Measurements from ENCODE around the gene KRT71.

Gene KRT71

DNA sequence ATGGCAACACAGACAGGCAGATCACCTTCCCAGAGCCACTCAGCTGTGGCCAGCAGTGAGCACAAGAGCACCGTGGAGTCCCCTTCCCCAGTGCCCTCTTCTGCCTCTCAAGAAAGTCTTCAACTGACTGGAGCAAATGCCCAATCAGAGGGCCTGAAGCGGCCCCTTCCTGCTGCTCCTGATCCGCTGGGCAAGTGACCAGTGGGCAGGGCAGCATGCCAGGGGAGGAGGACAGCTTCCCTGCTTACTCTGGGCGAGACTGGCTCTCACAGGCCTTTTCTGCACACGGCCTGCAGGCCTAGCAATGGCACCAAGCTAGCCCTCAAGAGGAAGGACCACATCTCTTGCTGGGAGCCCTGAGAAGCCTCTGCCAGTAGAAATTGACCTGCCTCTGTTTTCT, 890 bp downstream of the KRT71 start:
- Histone ChIP-seq H3K4me1 (ENCODE audit: control insufficient read depth, insufficient read depth, low read length) (no peaks in the 10 kb centered on the region), H3K27me3 (ENCODE audit: control insufficient read depth, insufficient read depth, low read length) (peaks cover 75% of the 10 kb centered on the region), H3K36me3 (ENCODE audit: insufficient read depth, low read length) (no peaks in the 10 kb centered on the region), H3K4me2 (ENCODE audit: low read length) (no peak overlapping the region), H3K9ac (ENCODE audit: low read depth, low read length) (no peak overlapping the region), H3K9me3 (replicated peaks; ENCODE audit: low read length) (no peaks in the 10 kb centered on the region), H3K4me3 (ENCODE audit: low read length) (no peak overlapping the region)

- no peaks in the 10 kb centered on the region for H3K4me1 ChIP-seq (ENCODE audit: control insufficient read depth, insufficient read depth, low read length)
- H3K9ac ChIP-seq (ENCODE audit: low read depth, low read length), result no peak overlapping the region
- no peak overlapping the region for H3K4me2 ChIP-seq (ENCODE audit: low read length)
- H3K36me3 ChIP-seq (ENCODE audit: insufficient read depth, low read length), result no peaks in the 10 kb centered on the region
- peaks cover 78% of the 10 kb centered on the region for H3K27me3 ChIP-seq (ENCODE audit: control insufficient read depth, insufficient read depth, low read length)
- H3K9me3 ChIP-seq (replicated peaks; ENCODE audit: low read length), result no peaks in the 10 kb centered on the region
- no peak overlapping the region for H3K4me3 ChIP-seq (ENCODE audit: low read length)
These were observed 1.6 kb downstream of the KRT71 start for GRCh38 chr12:52551216-52551865.

DNA sequence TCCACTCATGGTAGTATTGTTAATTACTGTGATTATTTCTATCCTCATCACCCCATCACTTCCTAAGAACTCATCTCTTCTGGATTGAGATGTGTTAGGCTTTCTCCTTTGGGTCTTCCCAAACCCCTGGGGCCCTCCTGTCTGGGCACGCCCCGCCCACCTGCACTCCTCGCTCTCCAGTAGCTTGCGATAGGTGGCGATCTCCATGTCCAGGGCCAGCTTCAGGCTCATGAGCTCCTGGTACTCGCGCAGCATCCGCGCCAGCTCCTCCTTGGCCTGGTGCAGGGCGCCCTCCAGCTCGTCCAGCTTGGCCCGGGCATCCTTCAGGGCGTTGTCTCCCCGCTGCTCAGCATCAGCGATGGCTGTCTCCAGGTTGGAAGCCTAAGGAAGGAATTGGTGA, 6.8 kb downstream of the KRT71 start:
- H3K4me1 ChIP-seq (ENCODE audit: control insufficient read depth, insufficient read depth, low read length), result no peaks in the 10 kb centered on the region
- H3K27me3 ChIP-seq (ENCODE audit: control insufficient read depth, insufficient read depth, low read length), result peaks cover 77% of the 10 kb centered on the region
- H3K9ac ChIP-seq (ENCODE audit: low read depth, low read length), result no peak overlapping the region
- H3K4me3 ChIP-seq (ENCODE audit: low read length), result no peak overlapping the region
- no peaks in the 10 kb centered on the region for H3K36me3 ChIP-seq (ENCODE audit: insufficient read depth, low read length)
- no peaks in the 10 kb centered on the region for H3K9me3 ChIP-seq (replicated peaks; ENCODE audit: low read length)
- H3K4me2 ChIP-seq (ENCODE audit: low read length), result no peak overlapping the region

GRCh38 chr12:52543985-52544883, 8.7 kb downstream of the KRT71 start:
- H3K9me3 ChIP-seq (replicated peaks; ENCODE audit: low read length), result no peaks in the 10 kb centered on the region
- H3K4me3 ChIP-seq (ENCODE audit: low read length), result no peak overlapping the region
- no peaks in the 10 kb centered on the region for H3K36me3 ChIP-seq (ENCODE audit: insufficient read depth, low read length)
- peaks cover 70% of the 10 kb centered on the region for H3K27me3 ChIP-seq (ENCODE audit: control insufficient read depth, insufficient read depth, low read length)
- H3K9ac ChIP-seq (ENCODE audit: low read depth, low read length), result no peak overlapping the region
- no peaks in the 10 kb centered on the region for H3K4me1 ChIP-seq (ENCODE audit: control insufficient read depth, insufficient read depth, low read length)
- H3K4me2 ChIP-seq (ENCODE audit: low read length), result no peak overlapping the region

DNA sequence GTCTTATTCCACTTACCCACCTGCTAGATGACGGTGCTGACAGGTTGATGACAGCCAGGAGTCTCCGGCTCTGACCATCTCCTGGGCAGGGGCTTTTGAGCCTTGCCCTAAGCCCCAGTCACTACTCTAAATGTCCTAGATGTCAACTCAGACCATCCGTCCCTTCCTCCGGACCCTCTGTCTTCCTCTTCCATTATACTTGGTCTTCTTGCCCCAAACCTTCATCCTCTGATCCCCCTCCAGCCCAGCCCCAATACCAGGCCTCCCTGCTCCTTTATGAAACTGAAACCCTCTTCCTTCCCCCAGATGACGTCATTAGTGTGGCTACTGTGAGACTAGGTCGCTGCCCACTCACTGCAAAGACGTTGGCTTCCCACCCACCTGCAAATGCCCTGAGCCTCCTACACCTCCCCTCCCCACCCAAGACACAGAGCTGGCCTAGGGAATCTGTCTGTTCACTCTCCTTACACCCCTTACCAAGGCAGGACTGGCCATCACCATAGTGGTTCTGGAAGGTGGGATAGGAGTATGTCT, 10.1 kb downstream of the KRT71 start:
- Histone ChIP-seq H3K4me3 (ENCODE audit: low read length) (no peak overlapping the region), H3K4me1 (ENCODE audit: control insufficient read depth, insufficient read depth, low read length) (no peaks in the 10 kb centered on the region), H3K27me3 (ENCODE audit: control insufficient read depth, insufficient read depth, low read length) (peaks cover 59% of the 10 kb centered on the region), H3K9ac (ENCODE audit: low read depth, low read length) (no peak overlapping the region), H3K36me3 (ENCODE audit: insufficient read depth, low read length) (no peaks in the 10 kb centered on the region), H3K4me2 (ENCODE audit: low read length) (no peak overlapping the region), H3K9me3 (replicated peaks; ENCODE audit: low read length) (no peaks in the 10 kb centered on the region)

DNA sequence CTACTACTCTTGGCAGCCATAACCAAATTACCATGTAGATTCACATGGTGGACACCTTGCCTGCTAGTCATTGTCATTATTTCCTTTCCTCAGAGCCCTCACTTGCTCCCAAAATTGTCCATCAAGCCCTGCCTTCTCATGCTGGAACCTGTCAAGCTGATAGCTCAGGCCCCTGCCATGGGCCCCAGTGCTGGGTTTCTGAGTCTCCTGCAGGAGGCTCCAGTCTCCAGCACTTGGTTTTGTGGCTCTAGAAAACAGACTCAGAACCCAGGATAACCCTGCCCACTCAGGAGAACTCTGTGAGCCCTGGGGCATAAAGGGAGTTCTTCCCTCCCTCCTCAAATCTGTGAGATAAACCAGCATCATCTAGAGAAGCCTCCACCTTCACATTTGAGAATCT, 10.8 kb downstream of the KRT71 start:
- no peaks in the 10 kb centered on the region for H3K36me3 ChIP-seq (ENCODE audit: insufficient read depth, low read length)
- no peaks in the 10 kb centered on the region for H3K9me3 ChIP-seq (replicated peaks; ENCODE audit: low read length)
- H3K27me3 ChIP-seq (ENCODE audit: control insufficient read depth, insufficient read depth, low read length), result peaks cover 55% of the 10 kb centered on the region
- no peak overlapping the region for H3K4me2 ChIP-seq (ENCODE audit: low read length)
- H3K4me3 ChIP-seq (ENCODE audit: low read length), result no peak overlapping the region
- no peak overlapping the region for H3K9ac ChIP-seq (ENCODE audit: low read depth, low read length)
- no peaks in the 10 kb centered on the region for H3K4me1 ChIP-seq (ENCODE audit: control insufficient read depth, insufficient read depth, low read length)

GRCh38 chr12:52541709-52542108, 11.2 kb downstream of the KRT71 start:
- Histone ChIP-seq H3K27me3 (ENCODE audit: control insufficient read depth, insufficient read depth, low read length) (peaks cover 55% of the 10 kb centered on the region), H3K9ac (ENCODE audit: low read depth, low read length) (no peak overlapping the region), H3K36me3 (ENCODE audit: insufficient read depth, low read length) (no peaks in the 10 kb centered on the region)

GRCh38 chr12:52540531-52540930, 12.4 kb downstream of the KRT71 start:
- no peak overlapping the region for H3K9ac ChIP-seq (ENCODE audit: low read depth, low read length)
- no peaks in the 10 kb centered on the region for H3K4me1 ChIP-seq (ENCODE audit: control insufficient read depth, insufficient read depth, low read length)
- peaks cover 46% of the 10 kb centered on the region for H3K27me3 ChIP-seq (ENCODE audit: control insufficient read depth, insufficient read depth, low read length)
- H3K9me3 ChIP-seq (replicated peaks; ENCODE audit: low read length), result no peaks in the 10 kb centered on the region
- H3K36me3 ChIP-seq (ENCODE audit: insufficient read depth, low read length), result no peaks in the 10 kb centered on the region
- H3K4me2 ChIP-seq (ENCODE audit: low read length), result no peak overlapping the region
- no peak overlapping the region for H3K4me3 ChIP-seq (ENCODE audit: low read length)

More at GRCh38 chr12:52541709-52542108, 11.2 kb downstream of the KRT71 start:
- Histone ChIP-seq H3K4me1 (ENCODE audit: control insufficient read depth, insufficient read depth, low read length) (no peaks in the 10 kb centered on the region), H3K9me3 (replicated peaks; ENCODE audit: low read length) (no peaks in the 10 kb centered on the region), H3K4me3 (ENCODE audit: low read length) (no peak overlapping the region), H3K4me2 (ENCODE audit: low read length) (no peak overlapping the region)

- Histone ChIP-seq H3K4me1 (ENCODE audit: control insufficient read depth, insufficient read depth, low read length) (no peaks in the 10 kb centered on the region), H3K36me3 (ENCODE audit: insufficient read depth, low read length) (no peaks in the 10 kb centered on the region), H3K9ac (ENCODE audit: low read depth, low read length) (no peak overlapping the region), H3K27me3 (ENCODE audit: control insufficient read depth, insufficient read depth, low read length) (peaks cover 43% of the 10 kb centered on the region), H3K4me3 (ENCODE audit: low read length) (no peak overlapping the region), H3K9me3 (replicated peaks; ENCODE audit: low read length) (no peaks in the 10 kb centered on the region), H3K4me2 (ENCODE audit: low read length) (no peak overlapping the region)
These were observed 13.1 kb downstream of the KRT71 start for GRCh38 chr12:52539821-52540173.

DNA sequence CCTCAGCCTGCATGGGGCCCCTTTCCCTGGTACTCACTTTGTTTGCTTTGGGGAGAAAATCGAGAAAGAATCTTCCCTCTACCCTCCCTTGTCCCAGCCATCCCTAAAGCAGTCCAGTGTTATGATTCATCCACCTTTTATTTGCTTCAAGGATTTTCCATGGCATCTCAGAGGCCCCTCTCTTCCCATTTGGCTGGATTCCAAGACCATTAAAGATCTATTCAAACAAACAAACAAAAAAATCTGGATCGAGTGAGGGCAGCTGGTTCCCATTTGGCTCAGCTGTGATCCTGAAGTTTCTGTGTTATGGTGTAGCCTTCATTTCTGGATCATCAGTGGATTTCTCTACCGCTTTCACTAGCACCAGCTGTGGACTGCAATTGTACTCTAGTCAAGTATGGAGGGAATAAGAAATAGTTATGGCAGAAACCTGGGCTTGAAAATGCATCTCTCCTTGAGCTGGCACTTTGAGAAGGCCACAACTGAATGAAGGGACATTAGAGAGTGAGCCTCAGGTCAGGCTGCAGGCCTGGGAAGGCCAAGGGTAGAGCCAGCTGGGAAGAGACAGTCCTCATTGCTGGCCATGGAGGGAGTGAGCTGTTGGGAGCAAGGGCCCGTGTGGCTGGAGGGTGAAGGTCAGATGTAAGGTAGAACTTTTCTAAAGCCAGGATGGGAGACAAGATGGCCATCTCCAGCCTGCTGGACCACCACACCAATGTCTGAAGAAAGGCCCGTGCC, 13.7 kb downstream of the KRT71 start:
- no peaks in the 10 kb centered on the region for H3K4me1 ChIP-seq (ENCODE audit: control insufficient read depth, insufficient read depth, low read length)
- peaks cover 40% of the 10 kb centered on the region for H3K27me3 ChIP-seq (ENCODE audit: control insufficient read depth, insufficient read depth, low read length)
- no peak overlapping the region for H3K9ac ChIP-seq (ENCODE audit: low read depth, low read length)
- no peaks in the 10 kb centered on the region for H3K9me3 ChIP-seq (replicated peaks; ENCODE audit: low read length)
- H3K4me3 ChIP-seq (ENCODE audit: low read length), result no peak overlapping the region
- H3K36me3 ChIP-seq (ENCODE audit: insufficient read depth, low read length), result no peaks in the 10 kb centered on the region
- no peak overlapping the region for H3K4me2 ChIP-seq (ENCODE audit: low read length)

- Histone ChIP-seq H3K9me3 (replicated peaks; ENCODE audit: low read length) (no peaks in the 10 kb centered on the region), H3K4me2 (ENCODE audit: low read length) (no peak overlapping the region), H3K36me3 (ENCODE audit: insufficient read depth, low read length) (no peaks in the 10 kb centered on the region), H3K27me3 (ENCODE audit: control insufficient read depth, insufficient read depth, low read length) (peaks cover 33% of the 10 kb centered on the region), H3K4me1 (ENCODE audit: control insufficient read depth, insufficient read depth, low read length) (no peaks in the 10 kb centered on the region), H3K4me3 (ENCODE audit: low read length) (no peak overlapping the region), H3K9ac (ENCODE audit: low read depth, low read length) (no peak overlapping the region)
These were observed 15.8 kb downstream of the KRT71 start for GRCh38 chr12:52537101-52537500.

All from skeletal muscle satellite cell (primary cell).